H1 (cell line): Measurements from ENCODE around the gene DCXR.

Source experiments
- BRCA1 ChIP-seq: IDR thresholded peaks from 2 replicates; pipeline ENCODE4 v1.6.1; 2012; ENCODE audit warnings: low read depth, low read length, improper control_type of control experiment
- CEBPB ChIP-seq: IDR thresholded peaks from 2 replicates; pipeline ENCODE4 v1.6.1; 2012; ENCODE audit warnings: low read depth, low read length
- EP300 ChIP-seq, 2 experiments: IDR thresholded peaks; 1 replicate in 1 of 2; 2 replicates in 1 of 2; pipeline ENCODE4 v1.6.1; 2011 to 2012; ENCODE audit warnings: low read depth in 2 of 2, low read length in 2 of 2, mild to moderate bottlenecking in 2 of 2, borderline replicate concordance in 1 of 2, inconsistent platforms in 1 of 2, moderate library complexity in 1 of 2
- HDAC2 ChIP-seq, 2 experiments: fragments of 300-600 bp in 1 of 2; sonication (generic) in 1 of 2; IDR thresholded peaks; 2 replicates each; pipeline ENCODE4 v1.6.1; 2011 to 2012; ENCODE audit warnings: low read depth in 2 of 2, low read length in 2 of 2, mild to moderate bottlenecking in 2 of 2, moderate library complexity in 2 of 2, borderline replicate concordance in 1 of 2, inconsistent platforms in 1 of 2
- POLR2A ChIP-seq, 2 experiments: IDR thresholded peaks; 1 replicate in 1 of 2; 2 replicates in 1 of 2; pipeline ENCODE4 v1.6.1; 2011; ENCODE audit warnings: low read depth in 2 of 2, low read length in 2 of 2, mild to moderate bottlenecking in 2 of 2; ENCODE audit errors: control extremely low read depth in 1 of 2
- POLR2AphosphoS5 ChIP-seq: IDR thresholded peaks from 2 replicates; pipeline ENCODE4 v1.6.1; 2011; ENCODE audit warnings: low read depth, low read length
- SP1 ChIP-seq: IDR thresholded peaks from 2 replicates; pipeline ENCODE4 v1.6.1; 2011; ENCODE audit warnings: low read depth, low read length
- TF ChIP-seq, protein P1 (sequence below), 3 experiments: IDR thresholded peaks; 1 replicate in 2 of 3; 2 replicates in 1 of 3; pipeline versions ENCODE4 v1.5.1 to v1.6.1; 2011; ENCODE audit warnings: low read length in 3 of 3, mild to moderate bottlenecking in 3 of 3, inconsistent platforms in 2 of 3, low read depth in 1 of 3, moderate library complexity in 1 of 3; ENCODE audit not compliant: insufficient read depth in 1 of 3; ENCODE audit errors: control extremely low read depth in 1 of 3

DNA sequence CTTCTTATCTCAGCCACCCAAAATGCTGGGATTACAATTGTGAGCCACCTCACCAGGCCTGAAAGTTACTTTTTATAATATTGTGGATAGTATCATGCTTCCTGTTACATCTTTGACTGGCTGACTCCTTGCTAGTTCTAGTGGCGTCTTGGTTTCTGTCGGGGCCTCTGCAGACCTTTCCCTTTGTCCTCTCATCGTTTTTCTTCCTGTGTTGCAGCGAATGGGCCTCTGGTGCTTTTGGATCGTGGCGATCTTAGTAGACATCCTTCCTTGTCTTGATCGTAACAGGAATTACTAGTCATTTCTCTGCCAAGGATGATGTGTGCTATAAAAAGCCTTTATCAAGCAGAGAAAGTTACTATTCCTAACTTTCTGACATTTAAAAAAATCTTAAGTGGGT, 39.3 kb downstream of the DCXR start:
- TF ChIP-seq SP1 (no peak), BRCA1 (no peak), EP300 (IDR thresholded peaks at IDR 0.05; ENCODE audit: borderline replicate concordance in 1 of 2, low read depth in 2 of 2, low read length in 2 of 2) (no peak), CEBPB (no peak), HDAC2 (IDR thresholded peaks at IDR 0.05; ENCODE audit: borderline replicate concordance in 1 of 2, low read depth in 2 of 2, low read length in 2 of 2) (no peak), POLR2AphosphoS5 (no peak), POLR2A (IDR thresholded peaks at IDR 0.05; ENCODE audit: control extremely low read depth in 1 of 2, low read depth in 2 of 2, low read length in 2 of 2) (no peak)
- TF ChIP-seq, protein P1, sequence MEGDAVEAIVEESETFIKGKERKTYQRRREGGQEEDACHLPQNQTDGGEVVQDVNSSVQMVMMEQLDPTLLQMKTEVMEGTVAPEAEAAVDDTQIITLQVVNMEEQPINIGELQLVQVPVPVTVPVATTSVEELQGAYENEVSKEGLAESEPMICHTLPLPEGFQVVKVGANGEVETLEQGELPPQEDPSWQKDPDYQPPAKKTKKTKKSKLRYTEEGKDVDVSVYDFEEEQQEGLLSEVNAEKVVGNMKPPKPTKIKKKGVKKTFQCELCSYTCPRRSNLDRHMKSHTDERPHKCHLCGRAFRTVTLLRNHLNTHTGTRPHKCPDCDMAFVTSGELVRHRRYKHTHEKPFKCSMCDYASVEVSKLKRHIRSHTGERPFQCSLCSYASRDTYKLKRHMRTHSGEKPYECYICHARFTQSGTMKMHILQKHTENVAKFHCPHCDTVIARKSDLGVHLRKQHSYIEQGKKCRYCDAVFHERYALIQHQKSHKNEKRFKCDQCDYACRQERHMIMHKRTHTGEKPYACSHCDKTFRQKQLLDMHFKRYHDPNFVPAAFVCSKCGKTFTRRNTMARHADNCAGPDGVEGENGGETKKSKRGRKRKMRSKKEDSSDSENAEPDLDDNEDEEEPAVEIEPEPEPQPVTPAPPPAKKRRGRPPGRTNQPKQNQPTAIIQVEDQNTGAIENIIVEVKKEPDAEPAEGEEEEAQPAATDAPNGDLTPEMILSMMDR (IDR thresholded peaks at IDR 0.05; ENCODE audit: control extremely low read depth in 1 of 3, insufficient read depth in 1 of 3, low read depth in 1 of 3, low read length in 3 of 3) = no peak
